Sigmoid colon (tissue), 4 donors: ENCODE data around the gene LPAR1.

ENCODE experiments used
- EP300 ChIP-seq, 4 donors: sonication (generic); formaldehyde crosslinking; IDR thresholded peaks; one replicate each; pipeline ENCODE4 v1.6.1; 2017; ENCODE audit warnings: antibody characterized with exemption in 4 of 4
- POLR2A ChIP-seq, 2 donors: fragments of 450-650 bp; IDR thresholded peaks; one replicate each; pipeline ENCODE4 v1.6.1; 2016; ENCODE audit warnings: antibody characterized with exemption in 2 of 2, mild to moderate bottlenecking in 2 of 2, moderate library complexity in 2 of 2
- POLR2AphosphoS5 ChIP-seq, 4 donors: sonication (generic); formaldehyde crosslinking; IDR thresholded peaks; one replicate each; pipeline ENCODE4 v1.6.1; 2017; ENCODE audit warnings: antibody characterized with exemption in 4 of 4
- TF ChIP-seq, protein P1 (sequence below), 4 experiments: fragments of 450-650 bp in 3 of 4; fragments of 200-600 bp in 1 of 4; IDR thresholded peaks; one replicate each; pipeline ENCODE4 v1.5.1; 2016 to 2019; ENCODE audit warnings: antibody characterized with exemption in 4 of 4, mild to moderate bottlenecking in 3 of 4, moderate library complexity in 2 of 4

DNA sequence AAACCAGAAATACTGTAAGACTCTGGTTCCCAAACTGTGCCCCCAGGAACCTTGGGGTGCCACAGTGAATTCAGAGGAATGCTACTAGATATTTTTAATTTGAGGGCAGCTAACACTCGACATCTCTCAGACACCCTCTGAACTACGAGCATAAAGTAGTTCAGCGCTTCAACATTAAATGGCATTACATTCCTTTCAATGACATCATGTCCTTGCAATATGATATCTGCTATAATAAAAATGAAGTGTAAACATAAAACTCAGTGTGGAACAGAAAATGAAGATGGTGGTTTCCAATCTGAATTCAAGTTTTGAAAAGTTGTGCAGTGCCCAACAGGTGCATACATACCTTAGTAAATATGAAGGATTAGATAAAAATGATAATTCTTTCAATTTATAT lies 116.1 kb downstream of the LPAR1 start:
- no peak for TF ChIP-seq EP300 (IDR thresholded peaks at IDR 0.05)
- TF ChIP-seq, protein P1, sequence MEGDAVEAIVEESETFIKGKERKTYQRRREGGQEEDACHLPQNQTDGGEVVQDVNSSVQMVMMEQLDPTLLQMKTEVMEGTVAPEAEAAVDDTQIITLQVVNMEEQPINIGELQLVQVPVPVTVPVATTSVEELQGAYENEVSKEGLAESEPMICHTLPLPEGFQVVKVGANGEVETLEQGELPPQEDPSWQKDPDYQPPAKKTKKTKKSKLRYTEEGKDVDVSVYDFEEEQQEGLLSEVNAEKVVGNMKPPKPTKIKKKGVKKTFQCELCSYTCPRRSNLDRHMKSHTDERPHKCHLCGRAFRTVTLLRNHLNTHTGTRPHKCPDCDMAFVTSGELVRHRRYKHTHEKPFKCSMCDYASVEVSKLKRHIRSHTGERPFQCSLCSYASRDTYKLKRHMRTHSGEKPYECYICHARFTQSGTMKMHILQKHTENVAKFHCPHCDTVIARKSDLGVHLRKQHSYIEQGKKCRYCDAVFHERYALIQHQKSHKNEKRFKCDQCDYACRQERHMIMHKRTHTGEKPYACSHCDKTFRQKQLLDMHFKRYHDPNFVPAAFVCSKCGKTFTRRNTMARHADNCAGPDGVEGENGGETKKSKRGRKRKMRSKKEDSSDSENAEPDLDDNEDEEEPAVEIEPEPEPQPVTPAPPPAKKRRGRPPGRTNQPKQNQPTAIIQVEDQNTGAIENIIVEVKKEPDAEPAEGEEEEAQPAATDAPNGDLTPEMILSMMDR (IDR thresholded peaks at IDR 0.05), result no peak
- no peak for TF ChIP-seq POLR2A (IDR thresholded peaks at IDR 0.05)
- no peak for TF ChIP-seq POLR2AphosphoS5 (IDR thresholded peaks at IDR 0.05)
